HEK293T (cell line): Measurements from ENCODE around the gene MCM5.

Experiments
- BHLHE40 ChIP-seq: fragments of 450-650 bp; IDR thresholded peaks from 2 replicates; pipeline ENCODE4 v1.6.1; 2016; ENCODE audit warnings: mild to moderate bottlenecking, moderate library complexity, borderline replicate concordance
- FOXM1 ChIP-seq: fragments of 450-650 bp; IDR thresholded peaks from 2 replicates; pipeline ENCODE4 v1.6.1; 2017; ENCODE audit warnings: mild to moderate bottlenecking, borderline replicate concordance
- L3MBTL2 ChIP-seq: fragments of 450-650 bp; conservative IDR thresholded peaks from 2 replicates; pipeline ENCODE4 v1.6.1; 2016; ENCODE audit warnings: mild to moderate bottlenecking
- SP1 ChIP-seq: fragments of 450-650 bp; IDR thresholded peaks from 2 replicates; pipeline ENCODE4 v1.6.1; 2017
- SUZ12 ChIP-seq: fragments of 450-650 bp; IDR thresholded peaks from 2 replicates; pipeline ENCODE4 v1.6.1; 2016; ENCODE audit warnings: mild to moderate bottlenecking

- TF ChIP-seq L3MBTL2 (no peak), SP1 (no peak), BHLHE40 (no peak), FOXM1 (no peak), SUZ12 (no peak)
Observed at GRCh38 chr22:35421121-35421520, 21.2 kb downstream of the MCM5 start.
